HK-2 (cell line): ENCODE measurements around the gene SMAD9.

Experiments
- DNase-seq: peaks from one replicate; pipeline ENCODE4 v3.0.0-alpha.2; 2018; ENCODE audit not compliant: unreplicated experiment

The SMAD9 gene

GRCh38 chr13:36865265-36865664 lies 54.8 kb downstream of the SMAD9 start:
- no peak for DNase-seq

- DNase-seq: no peak
These were observed 57.3 kb downstream of the SMAD9 start for GRCh38 chr13:36862722-36863121.

GRCh38 chr13:36862002-36862685 lies 57.9 kb downstream of the SMAD9 start:
- DNase-seq: no peak

GRCh38 chr13:36859259-36859658 lies 60.8 kb downstream of the SMAD9 start:
- no peak for DNase-seq

GRCh38 chr13:36858290-36858689 lies 61.7 kb downstream of the SMAD9 start:
- DNase-seq: no peak

GRCh38 chr13:36857253-36857652 lies 62.8 kb downstream of the SMAD9 start:
- DNase-seq: no peak

GRCh38 chr13:36850790-36851438 lies 69.1 kb downstream of the SMAD9 start:
- DNase-seq: no peak

- DNase-seq: no peak
These were observed 71.6 kb downstream of the SMAD9 start for GRCh38 chr13:36848199-36848982.

- no peak for DNase-seq
These were observed 72.4 kb downstream of the SMAD9 start for GRCh38 chr13:36847606-36848005.

- no peak for DNase-seq
These were observed 78.6 kb downstream of the SMAD9 start for GRCh38 chr13:36841391-36841790.

- DNase-seq: no peak
These were observed 79.3 kb downstream of the SMAD9 start for GRCh38 chr13:36840718-36841250.

- no peak for DNase-seq
These were observed 80.1 kb downstream of the SMAD9 start for GRCh38 chr13:36839981-36840380.

- DNase-seq: peak; percentile 24
These were observed 80.8 kb downstream of the SMAD9 start for GRCh38 chr13:36839281-36839680.

GRCh38 chr13:36837354-36838092 lies 82.5 kb downstream of the SMAD9 start:
- DNase-seq: no peak

- no peak for DNase-seq
These were observed 85.7 kb downstream of the SMAD9 start for GRCh38 chr13:36834299-36834698.

- no peak for DNase-seq
These were observed 88.7 kb downstream of the SMAD9 start for GRCh38 chr13:36831291-36831690.

GRCh38 chr13:36829753-36830152 lies 90.3 kb downstream of the SMAD9 start:
- no peak for DNase-seq

GRCh38 chr13:36822785-36823184 lies 97.3 kb downstream of the SMAD9 start:
- no peak for DNase-seq

- no peak for DNase-seq
These were observed 99.8 kb downstream of the SMAD9 start for GRCh38 chr13:36820222-36820621.

- DNase-seq: no peak
These were observed 100.3 kb downstream of the SMAD9 start for GRCh38 chr13:36819739-36820090.

GRCh38 chr13:36818804-36819738 lies 101.0 kb downstream of the SMAD9 start, which contains the start of gene RFXAP:
RFXAP (plus strand) TSS chr13:36819222; CDS start chr13:36819358, 136 bp downstream.
- peak; percentile 77 for DNase-seq
